Tibial nerve (tissue), 4 donors: ENCODE results near the gene ICOS. TPM values are rescaled to one million over a fixed set of nuclear protein-coding genes. Genes with fewer than 3 reads are reported as not detected.

Source experiments
- DNase-seq, 2 donors: peaks; one replicate each; pipeline ENCODE4 v3.0.0-alpha.2; 2019; ENCODE audit warnings: low spot score in 2 of 2
- H3K27ac ChIP-seq, 4 donors: fragments of 200-600 bp; sonication (generic) in 3 of 4; one replicate each; pipeline ENCODE4 v1.5.1; 2017 to 2019; ENCODE audit warnings: mild to moderate bottlenecking in 1 of 4
- H3K27me3 ChIP-seq, 2 donors: fragments of 200-600 bp; sonication (generic) in 1 of 2; one replicate each; pipeline versions ENCODE4 v1.5.1 to v1.6.0; 2017 to 2019
- H3K36me3 ChIP-seq, 3 donors: fragments of 200-600 bp; sonication (generic); one replicate each; pipeline ENCODE4 v1.5.1; 2018 to 2019
- H3K4me1 ChIP-seq, 4 donors: fragments of 200-600 bp; sonication (generic) in 3 of 4; one replicate each; pipeline ENCODE4 v1.5.1; 2017 to 2019
- H3K4me3 ChIP-seq, 4 donors: fragments of 200-600 bp; sonication (generic) in 3 of 4; one replicate each; pipeline ENCODE4 v1.5.1; 2017 to 2019; ENCODE audit warnings: mild to moderate bottlenecking in 1 of 4, moderate library complexity in 1 of 4
- H3K9me3 ChIP-seq, 4 donors: fragments of 200-600 bp; sonication (generic) in 3 of 4; one replicate each; pipeline ENCODE4 v1.5.1; 2017 to 2019
- CTCF ChIP-seq, 5 experiments: fragments of 200-600 bp in 3 of 5; fragments of 450-650 bp in 2 of 5; sonication (generic) in 3 of 5; IDR thresholded peaks; one replicate each; pipeline ENCODE4 v1.5.1; 2016 to 2019; ENCODE audit warnings: antibody characterized with exemption in 5 of 5, mild to moderate bottlenecking in 3 of 5, moderate library complexity in 2 of 5
- EP300 ChIP-seq, 2 donors: sonication (generic); formaldehyde crosslinking; IDR thresholded peaks; one replicate each; pipeline ENCODE4 v1.6.1; 2017; ENCODE audit warnings: antibody characterized with exemption in 2 of 2, mild to moderate bottlenecking in 1 of 2
- POLR2A ChIP-seq, 2 donors: fragments of 450-650 bp; IDR thresholded peaks; one replicate each; pipeline ENCODE4 v1.6.1; 2017; ENCODE audit warnings: antibody characterized with exemption in 2 of 2, mild to moderate bottlenecking in 2 of 2, moderate library complexity in 2 of 2
- WGBS, 2 donors: methylation state at CpG; one replicate each; pipeline ENCODE4 v1.1.5; 2018; 5-methylcytosine and 5-hydroxymethylcytosine counted together
- total RNA-seq, 4 donors: library from RNA; depleted of rRNA; stranded (reverse); fragments of >200 nt; gene quantifications; one replicate each; pipeline ENCODE4 v1.1.0, GENCODE V29; 2016

The ICOS gene
- total RNA-seq, 4 donors from 2014 or later = 0.30 TPM; not detected in 3

- Histone ChIP-seq H3K4me1 (no peaks in the 10 kb centered on the region), H3K9me3 (no peaks in the 10 kb centered on the region), H3K36me3 (no peaks in the 10 kb centered on the region), H3K4me3 (no peak overlapping the region), H3K27me3 (no peaks in the 10 kb centered on the region), H3K27ac (no peak overlapping the region)
- TF ChIP-seq EP300 (IDR thresholded peaks at IDR 0.05) = no peak
- TF ChIP-seq POLR2A (IDR thresholded peaks at IDR 0.05) = no peak
- TF ChIP-seq CTCF (IDR thresholded peaks at IDR 0.05) = no peak
- no peak for DNase-seq
- WGBS, 2 donors = 67 to 86% methylated on average over 5 of the region's 5 CpGs
Observed at GRCh38 chr2:203971251-203971650, 34.7 kb downstream of the ICOS start.

GRCh38 chr2:203972066-203972465 lies 35.5 kb downstream of the ICOS start:
- Histone ChIP-seq H3K4me3 (no peak overlapping the region), H3K4me1 (no peaks in the 10 kb centered on the region), H3K36me3 (no peaks in the 10 kb centered on the region), H3K27me3 (no peaks in the 10 kb centered on the region), H3K27ac (no peak overlapping the region), H3K9me3 (no peaks in the 10 kb centered on the region)
- TF ChIP-seq POLR2A (IDR thresholded peaks at IDR 0.05) (no peak), CTCF (IDR thresholded peaks at IDR 0.05) (no peak), EP300 (IDR thresholded peaks at IDR 0.05) (no peak)
- DNase-seq = no peak

GRCh38 chr2:203973000-203973399 lies 36.4 kb downstream of the ICOS start:
- TF ChIP-seq POLR2A (IDR thresholded peaks at IDR 0.05) (no peak), EP300 (IDR thresholded peaks at IDR 0.05) (no peak), CTCF (IDR thresholded peaks at IDR 0.05) (no peak)
- Histone ChIP-seq H3K9me3 (no peaks in the 10 kb centered on the region), H3K27me3 (no peaks in the 10 kb centered on the region), H3K4me1 (no peaks in the 10 kb centered on the region), H3K36me3 (no peaks in the 10 kb centered on the region), H3K4me3 (no peak overlapping the region), H3K27ac (no peak overlapping the region)
- DNase-seq = no peak
- 92 to 95% methylated on average over 2 of the region's 2 CpGs for WGBS, 2 donors

GRCh38 chr2:203973676-203974075 lies 37.1 kb downstream of the ICOS start:
- no peaks in the 10 kb centered on the region for H3K9me3 ChIP-seq
- TF ChIP-seq EP300 (IDR thresholded peaks at IDR 0.05) = no peak
- TF ChIP-seq POLR2A (IDR thresholded peaks at IDR 0.05) = no peak
- no peak for TF ChIP-seq CTCF (IDR thresholded peaks at IDR 0.05)

GRCh38 chr2:203975912-203976311 lies 39.3 kb downstream of the ICOS start:
- H3K4me3 ChIP-seq = no peak overlapping the region
- DNase-seq = no peak
- WGBS, 2 donors = 91% methylated on average over 2 of the region's 2 CpGs
- no peaks in the 10 kb centered on the region for H3K4me1 ChIP-seq
- H3K27me3 ChIP-seq = no peaks in the 10 kb centered on the region
- H3K36me3 ChIP-seq = no peaks in the 10 kb centered on the region
- H3K9me3 ChIP-seq = no peaks in the 10 kb centered on the region
- no peak overlapping the region for H3K27ac ChIP-seq
- TF ChIP-seq POLR2A (IDR thresholded peaks at IDR 0.05) (no peak), EP300 (IDR thresholded peaks at IDR 0.05) (no peak), CTCF (IDR thresholded peaks at IDR 0.05) (no peak)

More at GRCh38 chr2:203973676-203974075, 37.1 kb downstream of the ICOS start:
- Histone ChIP-seq H3K4me3 (no peak overlapping the region), H3K36me3 (no peaks in the 10 kb centered on the region), H3K27me3 (no peaks in the 10 kb centered on the region), H3K4me1 (no peaks in the 10 kb centered on the region), H3K27ac (no peak overlapping the region)
- 83 to 86% methylated on average over 3 of the region's 3 CpGs for WGBS, 2 donors
- no peak for DNase-seq
